Thyroid gland (tissue), 4 donors: ENCODE measurements around the gene DHCR24. TPM values are rescaled to one million over a fixed set of nuclear protein-coding genes. Genes with fewer than 3 reads are reported as not detected.

Experiments
- DNase-seq, 2 donors: peaks; one replicate each; pipeline ENCODE4 v3.0.0-alpha.2; 2019
- H3K27ac ChIP-seq, 3 donors: fragments of 200-600 bp; sonication (generic); 1 replicate in 2 of 3; 2 replicates in 1 of 3; pipeline ENCODE4 v1.5.1; 2016 to 2019; ENCODE audit warnings: mild to moderate bottlenecking in 1 of 3, moderate library complexity in 1 of 3
- H3K27me3 ChIP-seq: fragments of 200-600 bp; sonication (generic); one replicate; pipeline ENCODE4 v1.5.1; 2019
- H3K36me3 ChIP-seq, 2 donors: fragments of 200-600 bp; sonication (generic); one replicate each; pipeline ENCODE4 v1.5.1; 2016 to 2019
- H3K4me1 ChIP-seq, 2 donors: fragments of 200-600 bp; sonication (generic); one replicate each; pipeline ENCODE4 v1.5.1; 2017 to 2019
- H3K4me3 ChIP-seq, 3 donors: fragments of 200-600 bp; sonication (generic); replicated peaks in 1 of 3; 1 replicate in 2 of 3; 2 replicates in 1 of 3; pipeline ENCODE4 v1.5.1; 2016; ENCODE audit warnings: mild to moderate bottlenecking in 1 of 3
- H3K9me3 ChIP-seq: fragments of 200-600 bp; sonication (generic); one replicate; pipeline ENCODE4 v1.5.1; 2017
- POLR2A ChIP-seq, 2 donors: fragments of 450-650 bp; IDR thresholded peaks; one replicate each; pipeline ENCODE4 v1.6.1; 2017; ENCODE audit warnings: antibody characterized with exemption in 2 of 2, mild to moderate bottlenecking in 2 of 2, moderate library complexity in 1 of 2
- WGBS, 2 donors: methylation state at CpG; one replicate each; pipeline ENCODE4 v1.1.5; 2017; 5-methylcytosine and 5-hydroxymethylcytosine counted together
- intact Hi-C: fragments of 100-400 bp; cut with DNase I; formaldehyde crosslinking; loops from one replicate; pipeline ENCODE4 v1.15.1; 2023
- total RNA-seq, 4 donors: library from RNA; depleted of rRNA; stranded (reverse); fragments of >200 nt; gene quantifications; one replicate each; pipeline ENCODE4 v1.2.3, GENCODE V29; 2016
- TF ChIP-seq, protein P1 (sequence below), 6 experiments: fragments of 200-600 bp in 3 of 6; fragments of 450-650 bp in 3 of 6; sonication (generic) in 3 of 6; IDR thresholded peaks; one replicate each; pipeline ENCODE4 v1.5.1; 2016 to 2019; ENCODE audit warnings: antibody characterized with exemption in 6 of 6, mild to moderate bottlenecking in 2 of 6, inconsistent platforms in 1 of 6, moderate library complexity in 1 of 6

Gene DHCR24
- total RNA-seq, 4 donors from 2014 or later: 22.4 to 82.2 (median 40.4) TPM

DNA sequence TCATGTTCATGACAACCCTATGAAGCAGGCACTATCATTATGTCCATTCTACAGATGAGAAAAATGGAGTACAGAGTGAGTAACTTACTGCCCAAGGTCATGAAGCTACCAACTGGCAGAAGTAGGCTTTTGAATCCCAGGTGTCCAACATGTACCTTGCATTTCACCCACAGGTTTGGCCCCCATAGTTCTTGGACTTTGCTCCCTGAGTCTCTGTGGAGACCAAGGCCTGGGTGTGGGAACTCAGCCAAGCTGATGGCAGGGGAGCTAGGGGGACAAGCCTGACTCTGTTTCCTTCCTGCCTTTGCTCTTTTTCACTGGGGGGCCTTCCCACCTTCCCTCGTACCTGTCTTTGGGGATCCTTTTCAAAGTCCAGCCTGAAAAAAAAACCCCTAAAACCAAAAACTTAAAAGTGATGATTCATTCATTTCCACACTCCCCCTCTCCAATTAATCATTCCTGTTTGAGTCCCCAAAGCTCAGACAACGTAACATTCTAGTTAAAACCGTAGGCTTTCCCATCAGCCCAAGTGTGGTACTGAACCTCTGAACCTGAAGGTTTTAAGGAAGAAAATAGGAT lies 77.4 kb downstream of the DHCR24 start:
- WGBS, 2 donors: 68 to 77% methylated on average over 3 of the region's 3 CpGs
- no peak for DNase-seq
- H3K4me3 ChIP-seq: no peak overlapping the region
- intact Hi-C loops: loop anchor here (10.0 kb wide), 1 partner anchor 315 kb away; no protein-coding TSS in a partner anchor
- TF ChIP-seq, protein P1, sequence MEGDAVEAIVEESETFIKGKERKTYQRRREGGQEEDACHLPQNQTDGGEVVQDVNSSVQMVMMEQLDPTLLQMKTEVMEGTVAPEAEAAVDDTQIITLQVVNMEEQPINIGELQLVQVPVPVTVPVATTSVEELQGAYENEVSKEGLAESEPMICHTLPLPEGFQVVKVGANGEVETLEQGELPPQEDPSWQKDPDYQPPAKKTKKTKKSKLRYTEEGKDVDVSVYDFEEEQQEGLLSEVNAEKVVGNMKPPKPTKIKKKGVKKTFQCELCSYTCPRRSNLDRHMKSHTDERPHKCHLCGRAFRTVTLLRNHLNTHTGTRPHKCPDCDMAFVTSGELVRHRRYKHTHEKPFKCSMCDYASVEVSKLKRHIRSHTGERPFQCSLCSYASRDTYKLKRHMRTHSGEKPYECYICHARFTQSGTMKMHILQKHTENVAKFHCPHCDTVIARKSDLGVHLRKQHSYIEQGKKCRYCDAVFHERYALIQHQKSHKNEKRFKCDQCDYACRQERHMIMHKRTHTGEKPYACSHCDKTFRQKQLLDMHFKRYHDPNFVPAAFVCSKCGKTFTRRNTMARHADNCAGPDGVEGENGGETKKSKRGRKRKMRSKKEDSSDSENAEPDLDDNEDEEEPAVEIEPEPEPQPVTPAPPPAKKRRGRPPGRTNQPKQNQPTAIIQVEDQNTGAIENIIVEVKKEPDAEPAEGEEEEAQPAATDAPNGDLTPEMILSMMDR (IDR thresholded peaks at IDR 0.05): no peak
- TF ChIP-seq POLR2A (IDR thresholded peaks at IDR 0.05): no peak
- no peaks in the 10 kb centered on the region for H3K36me3 ChIP-seq
- H3K9me3 ChIP-seq: no peaks in the 10 kb centered on the region
- H3K4me1 ChIP-seq: no peaks in the 10 kb centered on the region
- H3K27ac ChIP-seq: no peak overlapping the region
- no peaks in the 10 kb centered on the region for H3K27me3 ChIP-seq

DNA sequence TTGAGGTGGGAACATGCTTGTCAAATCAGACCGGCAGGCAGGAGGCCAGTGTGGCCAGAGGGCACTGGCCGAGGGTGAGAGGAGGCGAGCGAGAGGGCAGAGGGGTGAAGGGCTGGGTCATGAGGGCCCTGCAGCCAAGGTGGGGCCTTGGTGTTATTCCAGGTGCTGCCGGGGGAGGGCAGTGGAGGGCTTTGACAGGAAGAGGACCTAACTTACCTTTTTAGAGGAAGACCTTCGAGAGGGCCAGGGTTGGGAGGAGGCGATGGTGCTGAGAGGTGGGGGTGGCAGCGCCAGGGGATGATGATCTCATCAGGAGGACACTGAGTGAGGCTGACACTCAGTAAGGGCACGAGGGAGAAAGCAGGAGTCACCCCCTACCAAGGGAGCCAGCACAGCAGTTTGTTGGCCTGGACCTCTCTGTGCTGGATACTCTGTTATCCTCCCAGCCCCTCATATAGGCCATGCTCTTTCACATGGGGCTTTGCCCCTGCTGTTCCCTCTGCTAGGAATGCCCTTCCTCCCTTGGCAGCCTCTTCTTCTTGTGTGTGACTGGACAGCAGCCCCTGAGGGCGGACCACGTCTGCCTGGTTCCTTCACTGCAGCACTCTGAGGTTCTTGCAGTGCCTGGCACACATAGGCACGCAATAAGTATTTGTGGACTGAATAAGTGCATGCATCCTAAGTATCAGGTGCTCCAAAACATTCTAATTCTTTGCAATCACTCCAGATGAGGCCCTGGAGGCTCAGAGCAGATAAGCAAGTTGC lies 78.4 kb downstream of the DHCR24 start:
- H3K4me1 ChIP-seq: no peaks in the 10 kb centered on the region
- no peak for TF ChIP-seq POLR2A (IDR thresholded peaks at IDR 0.05)
- TF ChIP-seq, protein P1 (IDR thresholded peaks at IDR 0.05): peak in 1 of 6 experiments; percentile 12
- no peak for DNase-seq
- WGBS, 2 donors: 76 to 79% methylated on average over 9 to 11 of the region's 12 CpGs
- H3K9me3 ChIP-seq: no peaks in the 10 kb centered on the region
- H3K4me3 ChIP-seq: no peak overlapping the region
- H3K36me3 ChIP-seq: no peaks in the 10 kb centered on the region
- no peak overlapping the region for H3K27ac ChIP-seq
- intact Hi-C loops: no loop called here
- H3K27me3 ChIP-seq: no peaks in the 10 kb centered on the region

DNA sequence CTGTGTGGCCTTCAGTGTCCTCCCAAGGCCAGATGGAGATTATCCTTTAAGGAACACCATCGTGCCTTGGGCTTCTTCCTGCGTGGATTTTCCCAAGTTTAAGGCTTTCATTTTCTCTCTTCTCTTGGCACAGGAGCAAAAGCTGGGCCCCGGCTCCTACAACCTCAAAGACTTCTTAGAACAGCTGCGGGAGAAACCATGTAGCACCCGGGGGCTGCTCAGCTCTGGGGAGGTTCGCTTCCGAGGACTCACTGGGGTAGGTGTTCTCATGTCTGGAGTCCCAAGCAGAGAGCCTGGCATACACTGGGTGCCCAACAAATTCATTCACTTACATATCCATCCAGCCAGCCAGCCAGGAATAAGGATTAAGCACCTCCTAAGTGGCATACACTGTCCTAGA lies 79.2 kb downstream of the DHCR24 start:
- TF ChIP-seq, protein P1 (IDR thresholded peaks at IDR 0.05): no peak
- no peak for TF ChIP-seq POLR2A (IDR thresholded peaks at IDR 0.05)
- Histone ChIP-seq H3K27ac (no peak overlapping the region), H3K27me3 (no peaks in the 10 kb centered on the region), H3K4me1 (no peaks in the 10 kb centered on the region), H3K4me3 (no peak overlapping the region), H3K9me3 (no peaks in the 10 kb centered on the region), H3K36me3 (no peaks in the 10 kb centered on the region)
- intact Hi-C loops: no loop called here
- 87 to 89% methylated on average over 6 to 7 of the region's 7 CpGs for WGBS, 2 donors
- DNase-seq: no peak

DNA sequence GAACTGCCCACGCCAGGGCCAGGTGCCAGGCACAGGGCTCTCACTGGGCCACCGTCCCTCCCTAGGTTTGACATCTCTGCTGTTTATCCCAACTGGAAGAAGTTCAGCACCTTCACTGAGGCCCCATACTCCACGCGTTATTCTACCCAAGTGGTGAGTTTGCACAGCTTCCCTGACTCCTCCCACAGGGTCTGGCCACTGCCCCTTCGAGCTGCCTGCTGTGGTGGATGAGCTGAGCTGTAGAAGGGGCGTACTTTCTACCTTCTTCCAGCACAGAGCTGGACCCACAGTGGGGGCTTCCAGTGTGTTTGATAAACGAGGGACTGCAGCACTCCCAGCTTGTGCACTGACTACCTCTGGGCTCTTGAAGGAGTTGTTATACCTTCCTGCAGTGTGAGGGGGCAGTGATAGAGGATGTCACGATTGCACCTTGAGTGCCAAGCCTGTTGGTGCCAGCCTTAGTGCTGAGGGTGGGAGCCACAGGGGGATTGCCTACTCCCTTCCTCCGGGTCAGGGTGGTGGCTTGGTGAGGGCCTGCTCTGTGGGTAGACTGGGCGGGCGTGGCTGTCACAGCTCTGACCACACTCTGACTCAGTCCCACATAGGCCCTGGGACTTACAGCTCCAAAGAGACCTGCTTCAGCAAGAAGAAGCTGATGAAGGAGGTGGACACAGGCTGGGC lies 79.9 kb downstream of the DHCR24 start:
- Histone ChIP-seq H3K9me3 (no peaks in the 10 kb centered on the region), H3K4me3 (no peak overlapping the region), H3K27ac (no peak overlapping the region), H3K4me1 (no peaks in the 10 kb centered on the region), H3K36me3 (no peaks in the 10 kb centered on the region), H3K27me3 (no peaks in the 10 kb centered on the region)
- TF ChIP-seq, protein P1 (IDR thresholded peaks at IDR 0.05): no peak
- DNase-seq: no peak
- intact Hi-C loops: no loop called here
- 59 to 70% methylated on average over 11 of the region's 11 CpGs for WGBS, 2 donors

DNA sequence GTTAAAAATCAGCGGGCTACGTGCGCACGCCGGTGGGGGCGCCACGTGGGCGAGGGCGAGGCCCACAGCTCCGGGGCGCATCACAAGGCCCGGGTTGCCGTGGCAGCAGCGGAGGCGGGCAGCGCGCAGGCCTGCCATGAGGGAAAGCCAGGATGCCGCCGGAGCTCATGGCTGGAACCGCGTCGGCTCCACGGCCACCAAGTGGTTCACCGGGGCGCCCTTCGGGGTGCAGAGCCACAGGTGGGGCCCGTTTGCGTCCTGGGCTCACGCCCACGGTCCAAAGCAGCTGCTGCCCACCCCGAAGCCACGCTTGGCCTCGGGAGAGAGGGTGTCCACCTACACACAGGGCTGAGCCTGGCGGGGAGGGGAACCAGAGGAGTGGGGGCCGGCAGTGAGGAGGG lies 81.0 kb downstream of the DHCR24 start:
- Histone ChIP-seq H3K27me3 (no peaks in the 10 kb centered on the region), H3K4me1 (peaks cover 0 to 6% of the 10 kb centered on the region in 2 donors), H3K4me3 (no peak overlapping the region), H3K9me3 (no peaks in the 10 kb centered on the region), H3K27ac (no peak overlapping the region), H3K36me3 (no peaks in the 10 kb centered on the region)
- WGBS, 2 donors: 66% methylated on average over 14 to 35 of the region's 35 CpGs
- TF ChIP-seq POLR2A (IDR thresholded peaks at IDR 0.05): no peak
- TF ChIP-seq, protein P1 (IDR thresholded peaks at IDR 0.05): no peak
- no peak for DNase-seq
- intact Hi-C loops: no loop called here
